Loucy (cell line): ENCODE measurements around the gene MRPS10.

Experiments
- EZH2phosphoT487 ChIP-seq: fragments of 200-600 bp; IDR thresholded peaks from 2 replicates; pipeline ENCODE4 v1.6.1; 2018; ENCODE audit warnings: antibody characterized with exemption, mild to moderate bottlenecking, moderate library complexity, borderline replicate concordance
- TF ChIP-seq, protein P1 (sequence below): fragments of 200-600 bp; sonication (generic); conservative IDR thresholded peaks from 2 replicates; pipeline ENCODE4 v1.5.1; 2014; ENCODE audit warnings: mild to moderate bottlenecking, antibody characterized with exemption, low read length

DNA sequence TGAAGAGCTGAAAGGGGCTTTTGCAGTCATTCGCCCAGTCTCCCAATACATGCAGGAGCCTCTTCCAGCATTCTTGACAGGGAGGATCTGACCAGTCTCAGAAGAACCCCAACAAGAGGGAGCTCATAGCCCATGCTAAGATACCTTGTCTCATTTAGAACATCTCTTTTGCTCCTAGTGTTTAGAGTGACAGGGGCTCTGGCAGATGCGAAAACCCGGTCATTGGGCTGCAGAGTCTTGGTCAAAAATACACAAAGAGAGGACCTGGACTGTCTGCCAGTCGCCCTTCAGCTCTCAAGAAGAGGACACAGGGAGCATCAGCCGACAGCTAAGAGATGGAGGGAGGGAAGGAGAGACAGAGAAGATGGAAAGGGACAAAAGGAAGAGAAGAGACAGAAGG lies 23.6 kb downstream of the MRPS10 start:
- TF ChIP-seq EZH2phosphoT487: no peak
- TF ChIP-seq, protein P1, sequence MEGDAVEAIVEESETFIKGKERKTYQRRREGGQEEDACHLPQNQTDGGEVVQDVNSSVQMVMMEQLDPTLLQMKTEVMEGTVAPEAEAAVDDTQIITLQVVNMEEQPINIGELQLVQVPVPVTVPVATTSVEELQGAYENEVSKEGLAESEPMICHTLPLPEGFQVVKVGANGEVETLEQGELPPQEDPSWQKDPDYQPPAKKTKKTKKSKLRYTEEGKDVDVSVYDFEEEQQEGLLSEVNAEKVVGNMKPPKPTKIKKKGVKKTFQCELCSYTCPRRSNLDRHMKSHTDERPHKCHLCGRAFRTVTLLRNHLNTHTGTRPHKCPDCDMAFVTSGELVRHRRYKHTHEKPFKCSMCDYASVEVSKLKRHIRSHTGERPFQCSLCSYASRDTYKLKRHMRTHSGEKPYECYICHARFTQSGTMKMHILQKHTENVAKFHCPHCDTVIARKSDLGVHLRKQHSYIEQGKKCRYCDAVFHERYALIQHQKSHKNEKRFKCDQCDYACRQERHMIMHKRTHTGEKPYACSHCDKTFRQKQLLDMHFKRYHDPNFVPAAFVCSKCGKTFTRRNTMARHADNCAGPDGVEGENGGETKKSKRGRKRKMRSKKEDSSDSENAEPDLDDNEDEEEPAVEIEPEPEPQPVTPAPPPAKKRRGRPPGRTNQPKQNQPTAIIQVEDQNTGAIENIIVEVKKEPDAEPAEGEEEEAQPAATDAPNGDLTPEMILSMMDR: no peak
